ENCODE results near the gene CDH23. TPM values are rescaled to one million over a fixed set of nuclear protein-coding genes. Genes with fewer than 3 reads are reported as not detected.

The CDH23 gene
- polyA plus RNA-seq, 1 donor from 2014 or later: 6.6 TPM

DNA sequence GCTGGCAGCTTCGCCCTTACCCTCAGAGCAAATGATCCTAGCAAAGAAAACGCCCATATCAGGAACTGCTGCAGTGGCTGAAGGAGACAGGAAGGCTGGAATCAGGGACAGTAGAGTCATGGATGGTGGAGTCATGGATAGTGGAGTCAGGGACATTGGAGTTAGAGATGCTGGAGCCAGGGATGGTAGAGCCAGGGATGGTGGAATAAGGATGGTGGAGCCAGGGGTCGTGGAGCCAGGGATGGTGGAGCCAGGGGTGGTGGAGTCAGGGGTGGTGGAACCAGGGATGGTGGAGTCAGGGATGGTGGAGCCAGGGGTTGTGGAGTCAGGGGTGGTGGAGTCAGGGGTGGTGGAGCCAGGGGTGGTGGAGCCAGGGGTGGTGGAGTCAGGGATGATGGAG is 291.5 kb downstream of the CDH23 start:
- no peaks in the 10 kb centered on the region for H3K9me3 ChIP-seq (ENCODE audit: low read length)
- no peak overlapping the region for H3K4me2 ChIP-seq (ENCODE audit: low read length)
- H3K9ac ChIP-seq (ENCODE audit: low read length): no peak overlapping the region
- H3K9me2 ChIP-seq (ENCODE audit: insufficient read depth, low read length): no peaks in the 10 kb centered on the region
- no peak overlapping the region for H3K4me3 ChIP-seq (ENCODE audit: low read length)
- no peak overlapping the region for H3K27ac ChIP-seq (ENCODE audit: low read length)
- no peaks in the 10 kb centered on the region for H4K20me1 ChIP-seq (ENCODE audit: insufficient read depth)
- H2AFZ ChIP-seq (ENCODE audit: low read depth, low read length): no peak overlapping the region
- no peaks in the 10 kb centered on the region for H3K79me2 ChIP-seq (replicated peaks; ENCODE audit: insufficient read depth, low read length)
- H3K27me3 ChIP-seq (ENCODE audit: insufficient read depth, low read depth, low read length): no peaks in the 10 kb centered on the region
- no peak for TF ChIP-seq EP300 (conservative IDR thresholded peaks at IDR 0.05; ENCODE audit: poor library complexity, severe bottlenecking)
- TF ChIP-seq SMC3 (conservative IDR thresholded peaks at IDR 0.05; ENCODE audit: poor library complexity): no peak
- TF ChIP-seq POLR2AphosphoS5 (IDR thresholded peaks at IDR 0.05): no peak
- TF ChIP-seq TAF1 (IDR thresholded peaks at IDR 0.05; ENCODE audit: low read depth): no peak
- no peak for TF ChIP-seq EZH2 (IDR thresholded peaks at IDR 0.05; ENCODE audit: borderline replicate concordance, insufficient read depth, low read length, poor library complexity, severe bottlenecking)
- TF ChIP-seq REST (IDR thresholded peaks at IDR 0.05; ENCODE audit: borderline replicate concordance): no peak
- TF ChIP-seq CTCF (IDR thresholded peaks at IDR 0.05; ENCODE audit: poor library complexity, severe bottlenecking): no peak
- no peak for TF ChIP-seq RAD21 (conservative IDR thresholded peaks at IDR 0.05)
- no peak for TF ChIP-seq MXI1 (conservative IDR thresholded peaks at IDR 0.05; ENCODE audit: poor library complexity, severe bottlenecking)
- no peaks in the 10 kb centered on the region for H3F3A ChIP-seq (ENCODE audit: insufficient read depth, low read length, poor library complexity, severe bottlenecking)
- H3K36me3 ChIP-seq (ENCODE audit: insufficient read depth, low read length): no peaks in the 10 kb centered on the region

DNA sequence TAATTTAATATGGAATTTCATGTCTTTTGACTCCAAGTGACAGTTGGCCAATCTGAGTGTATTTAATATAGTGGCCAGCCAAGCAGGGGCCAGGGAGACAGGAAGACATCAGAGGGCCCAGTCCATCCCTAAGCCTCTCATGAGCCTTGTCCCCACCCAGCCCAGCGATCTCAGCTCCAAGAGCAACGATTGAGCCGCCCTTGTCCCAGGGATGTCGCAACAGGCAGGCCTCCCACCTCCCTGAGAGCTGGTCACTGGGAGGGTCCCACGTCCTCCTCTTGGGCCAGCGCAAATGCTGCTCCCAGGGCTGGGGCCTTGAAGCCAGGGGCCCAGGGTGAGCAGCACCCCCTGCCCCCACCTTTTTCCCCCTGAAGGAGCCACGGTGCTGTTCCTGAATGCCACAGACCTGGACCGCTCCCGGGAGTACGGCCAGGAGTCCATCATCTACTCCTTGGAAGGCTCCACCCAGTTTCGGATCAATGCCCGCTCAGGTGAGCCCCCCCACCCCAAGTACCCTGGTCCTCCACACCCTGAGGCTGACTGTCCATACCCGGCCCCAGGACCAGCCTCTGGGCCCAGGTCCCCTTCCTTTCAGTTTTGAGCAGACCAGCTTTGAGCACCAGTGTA is 293.5 kb downstream of the CDH23 start:
- Histone ChIP-seq H3K9me3 (ENCODE audit: low read length) (no peaks in the 10 kb centered on the region), H3K79me2 (replicated peaks; ENCODE audit: insufficient read depth, low read length) (no peaks in the 10 kb centered on the region), H3K9me2 (ENCODE audit: insufficient read depth, low read length) (no peaks in the 10 kb centered on the region), H3K9ac (ENCODE audit: low read length) (no peak overlapping the region), H4K20me1 (ENCODE audit: insufficient read depth) (no peaks in the 10 kb centered on the region), H3K4me3 (ENCODE audit: low read length) (no peak overlapping the region), H3K27me3 (ENCODE audit: insufficient read depth, low read depth, low read length) (no peaks in the 10 kb centered on the region), H3K4me2 (ENCODE audit: low read length) (no peak overlapping the region), H3K27ac (ENCODE audit: low read length) (no peak overlapping the region), H3K36me3 (ENCODE audit: insufficient read depth, low read length) (no peaks in the 10 kb centered on the region), H3F3A (ENCODE audit: insufficient read depth, low read length, poor library complexity, severe bottlenecking) (no peaks in the 10 kb centered on the region), H2AFZ (ENCODE audit: low read depth, low read length) (no peak overlapping the region)
- TF ChIP-seq MXI1 (conservative IDR thresholded peaks at IDR 0.05; ENCODE audit: poor library complexity, severe bottlenecking): no peak
- TF ChIP-seq EP300 (conservative IDR thresholded peaks at IDR 0.05; ENCODE audit: poor library complexity, severe bottlenecking): no peak
- TF ChIP-seq RAD21 (conservative IDR thresholded peaks at IDR 0.05): no peak
- no peak for TF ChIP-seq CTCF (IDR thresholded peaks at IDR 0.05; ENCODE audit: poor library complexity, severe bottlenecking)
- no peak for TF ChIP-seq SMC3 (conservative IDR thresholded peaks at IDR 0.05; ENCODE audit: poor library complexity)
- no peak for TF ChIP-seq POLR2AphosphoS5 (IDR thresholded peaks at IDR 0.05)
- no peak for TF ChIP-seq TAF1 (IDR thresholded peaks at IDR 0.05; ENCODE audit: low read depth)
- no peak for TF ChIP-seq REST (IDR thresholded peaks at IDR 0.05; ENCODE audit: borderline replicate concordance)
- TF ChIP-seq EZH2 (IDR thresholded peaks at IDR 0.05; ENCODE audit: borderline replicate concordance, insufficient read depth, low read length, poor library complexity, severe bottlenecking): no peak

All from neural cell (in vitro differentiated cells).